Muscle of leg (tissue), 11 donors: ENCODE results near the gene RPS6KA3. TPM values are rescaled to one million over a fixed set of nuclear protein-coding genes. Genes with fewer than 3 reads are reported as not detected.

Experiments
- DNase-seq: peaks from one replicate; pipeline ENCODE4 v3.0.0; 2013
- H3K27ac ChIP-seq: one replicate; pipeline ENCODE4 v1.5.1; 2013; ENCODE audit warnings: mild to moderate bottlenecking, low read length, control low read depth
- H3K27me3 ChIP-seq: one replicate; pipeline ENCODE4 v1.6.1; 2013; ENCODE audit warnings: low read length; ENCODE audit not compliant: control insufficient read depth, insufficient read depth
- H3K36me3 ChIP-seq: one replicate; pipeline ENCODE4 v1.6.1; 2013; ENCODE audit warnings: low read length; ENCODE audit not compliant: control insufficient read depth, insufficient read depth
- H3K4me1 ChIP-seq: one replicate; pipeline ENCODE4 v1.6.1; 2013; ENCODE audit warnings: low read length; ENCODE audit not compliant: control insufficient read depth, insufficient read depth
- H3K4me3 ChIP-seq: one replicate; pipeline ENCODE4 v1.5.1; 2013; ENCODE audit warnings: low read length, control low read depth
- H3K9me3 ChIP-seq: replicated peaks from 2 replicates; pipeline ENCODE4 v1.6.1; 2013; ENCODE audit warnings: low read depth, low read length; ENCODE audit not compliant: control insufficient read depth
- WGBS: methylation state at CpG from one replicate; pipeline ENCODE4 v1.1.5; 2013; ENCODE audit warnings: missing lambda C conversion rate; ENCODE audit not compliant: insufficient coverage; 5-methylcytosine and 5-hydroxymethylcytosine counted together
- polyA plus RNA-seq, 8 donors: library from polyadenylated mRNA; unstranded; fragments of 120-200 nt; gene quantifications; one replicate each; pipeline versions ENCODE4 v1.2.1 to v1.2.3, GENCODE V29; 2013; ENCODE audit warnings: inconsistent platforms in 1 of 8, low replicate concordance in 1 of 8; ENCODE audit not compliant: insufficient read length in 8 of 8, insufficient read depth in 1 of 8
- total RNA-seq: library from RNA; stranded (reverse); fragments of 120-200 nt; gene quantifications from one replicate; pipeline ENCODE4 v1.2.4, GENCODE V29; 2013

RPS6KA3 gene
- total and polyA plus RNA-seq, 9 donors, result 22.9 to 39.0 (median 34.2) TPM

DNA sequence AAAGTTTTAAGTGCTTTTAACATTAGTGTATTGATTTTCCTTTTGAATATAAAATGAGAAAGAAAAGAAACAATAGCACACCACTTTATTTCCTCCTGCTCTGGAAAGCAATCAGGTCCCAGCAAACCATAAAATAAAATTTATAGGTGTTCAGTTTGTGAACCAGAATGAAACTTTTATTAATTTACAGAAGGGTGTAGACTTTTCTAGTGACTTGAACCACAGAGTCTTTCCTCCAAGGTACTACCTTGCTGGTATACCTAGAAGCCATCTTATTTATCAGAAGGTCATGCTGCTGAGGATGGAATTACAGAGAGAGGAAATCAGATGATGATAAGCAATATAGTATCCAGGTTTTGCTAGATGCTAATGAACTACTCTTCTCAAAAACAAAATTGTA, 27.6 kb upstream of the RPS6KA3 start:
- DNase-seq, result no peak
- Histone ChIP-seq H3K9me3 (no peaks in the 10 kb centered on the region), H3K27ac (no peak overlapping the region), H3K4me3 (no peak overlapping the region), H3K27me3 (peaks cover 12% of the 10 kb centered on the region), H3K36me3 (no peaks in the 10 kb centered on the region), H3K4me1 (no peaks in the 10 kb centered on the region)

DNA sequence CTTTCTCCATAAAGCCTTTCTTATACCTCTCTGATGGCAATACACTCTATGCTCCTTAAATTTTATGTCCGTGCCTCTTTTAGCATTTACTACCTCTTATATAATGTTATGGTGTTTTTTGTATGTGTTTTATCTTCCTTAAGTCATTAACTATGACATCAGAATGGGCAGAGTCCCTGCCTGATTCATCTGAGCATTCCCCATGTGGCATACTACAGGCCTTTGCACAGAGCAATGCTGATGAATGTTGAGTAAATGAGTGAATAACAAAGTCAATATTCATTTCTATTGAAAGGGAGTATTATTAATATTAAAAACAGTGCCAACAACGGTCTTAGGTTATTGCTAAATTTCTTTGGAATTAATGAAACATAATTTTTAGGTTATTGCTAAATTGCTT, 18.8 kb upstream of the RPS6KA3 start:
- no CpG with 5 or more reads among the region's 2 CpGs for WGBS

DNA sequence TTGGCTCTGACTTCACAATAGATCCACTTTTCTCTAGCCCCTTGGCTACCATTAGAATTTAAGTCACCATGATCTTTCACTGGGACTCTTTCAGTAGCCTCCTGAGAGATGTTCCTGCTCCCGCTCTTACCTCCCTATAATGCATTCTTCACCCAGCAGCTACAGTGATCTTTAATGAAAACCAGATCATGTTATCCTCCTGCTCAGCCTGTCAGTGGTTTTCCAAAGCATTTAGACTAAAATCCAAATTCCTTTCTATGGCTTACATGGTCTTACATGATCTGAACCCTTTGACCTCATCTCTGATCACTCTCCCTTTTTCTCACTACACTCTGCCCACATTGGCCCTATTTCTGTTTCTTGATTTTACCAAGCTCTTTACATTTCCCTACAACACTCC, 18.3 kb upstream of the RPS6KA3 start:
- H3K27me3 ChIP-seq, result peaks cover 17% of the 10 kb centered on the region
- no peaks in the 10 kb centered on the region for H3K36me3 ChIP-seq
- WGBS, result 54% methylated on average over 1 of the region's 1 CpG
- peaks cover 2% of the 10 kb centered on the region for H3K9me3 ChIP-seq
- no peak overlapping the region for H3K27ac ChIP-seq
- no peak for DNase-seq
- no peaks in the 10 kb centered on the region for H3K4me1 ChIP-seq
- H3K4me3 ChIP-seq, result no peak overlapping the region

More for the DNA sequence above, 18.8 kb upstream of the RPS6KA3 start:
- Histone ChIP-seq H3K27me3 (peaks cover 15% of the 10 kb centered on the region), H3K27ac (no peak overlapping the region), H3K9me3 (peaks cover 2% of the 10 kb centered on the region), H3K36me3 (no peaks in the 10 kb centered on the region), H3K4me1 (no peaks in the 10 kb centered on the region), H3K4me3 (no peak overlapping the region)
- no peak for DNase-seq

DNA sequence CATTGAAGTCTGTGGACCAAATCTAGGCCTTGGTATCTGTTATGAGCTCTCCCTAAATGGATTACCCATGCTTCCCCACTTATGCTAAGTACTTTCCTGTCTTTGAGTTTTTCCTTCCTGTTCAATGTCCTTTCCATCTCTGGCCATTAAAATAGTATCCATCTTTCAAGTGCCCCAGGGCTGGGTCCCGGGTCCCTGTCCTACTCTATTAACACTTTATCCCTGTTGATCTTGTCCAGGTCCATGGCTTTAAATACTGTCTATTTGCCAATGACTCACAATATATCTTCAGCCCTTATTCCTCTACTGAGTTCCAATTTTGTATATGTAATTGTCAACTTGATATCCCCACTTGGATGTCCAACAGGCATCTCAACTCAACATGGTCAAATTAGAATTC, 17.7 kb upstream of the RPS6KA3 start:
- Histone ChIP-seq H3K4me3 (no peak overlapping the region), H3K9me3 (peaks cover 2% of the 10 kb centered on the region), H3K36me3 (no peaks in the 10 kb centered on the region), H3K4me1 (no peaks in the 10 kb centered on the region), H3K27me3 (peaks cover 17% of the 10 kb centered on the region), H3K27ac (no peak overlapping the region)
- DNase-seq, result no peak
- 71% methylated on average over 1 of the region's 1 CpG for WGBS

DNA sequence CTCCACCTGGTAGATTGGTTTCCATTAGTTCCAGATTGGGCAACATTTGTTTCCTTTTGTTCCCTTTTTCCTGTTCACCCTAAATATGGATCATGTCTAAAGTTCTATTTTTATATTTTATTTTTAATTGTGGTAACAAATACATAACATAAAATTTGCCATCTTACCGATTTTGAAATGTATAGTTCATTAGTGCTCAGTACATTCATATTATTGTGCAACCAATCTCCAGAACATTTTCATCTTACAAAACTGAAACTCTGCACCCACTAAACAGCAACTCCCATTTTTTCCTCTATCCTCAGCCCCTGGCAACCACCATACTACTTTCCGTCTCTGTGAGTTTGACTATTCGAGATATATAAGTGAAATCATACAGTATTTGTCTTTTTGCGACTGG, 14.2 kb upstream of the RPS6KA3 start:
- no peaks in the 10 kb centered on the region for H3K4me1 ChIP-seq
- no peaks in the 10 kb centered on the region for H3K36me3 ChIP-seq
- H3K27me3 ChIP-seq, result peaks cover 9% of the 10 kb centered on the region
- no peak overlapping the region for H3K4me3 ChIP-seq
- H3K27ac ChIP-seq, result no peak overlapping the region
- no peak for DNase-seq
- no CpG with 5 or more reads among the region's 4 CpGs for WGBS
- H3K9me3 ChIP-seq, result no peaks in the 10 kb centered on the region

DNA sequence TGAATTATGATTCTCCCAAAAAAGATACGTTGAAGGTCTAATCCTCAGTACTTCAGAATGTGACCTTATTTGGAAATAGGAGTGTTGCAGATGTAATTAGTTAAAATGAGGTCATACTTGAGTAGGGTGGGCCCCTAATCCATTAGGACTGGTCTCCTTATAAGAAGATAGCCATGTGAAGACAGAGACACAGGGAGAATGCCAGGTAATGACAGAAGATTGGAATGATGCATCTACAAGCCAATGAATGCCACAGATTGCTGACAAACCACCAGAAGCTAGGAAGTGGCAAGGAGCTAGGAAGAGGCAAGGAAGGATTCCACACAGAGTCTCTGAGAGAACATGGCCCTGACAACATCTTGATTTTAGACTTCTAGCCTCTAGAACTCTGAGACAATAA, 7.4 kb upstream of the RPS6KA3 start:
- no peaks in the 10 kb centered on the region for H3K9me3 ChIP-seq
- H3K4me1 ChIP-seq, result no peaks in the 10 kb centered on the region
- H3K27ac ChIP-seq, result no peak overlapping the region
- no peak overlapping the region for H3K4me3 ChIP-seq
- no CpG with 5 or more reads among the region's 1 CpG for WGBS
- DNase-seq, result no peak
- peaks cover 6% of the 10 kb centered on the region for H3K27me3 ChIP-seq
- H3K36me3 ChIP-seq, result no peaks in the 10 kb centered on the region

DNA sequence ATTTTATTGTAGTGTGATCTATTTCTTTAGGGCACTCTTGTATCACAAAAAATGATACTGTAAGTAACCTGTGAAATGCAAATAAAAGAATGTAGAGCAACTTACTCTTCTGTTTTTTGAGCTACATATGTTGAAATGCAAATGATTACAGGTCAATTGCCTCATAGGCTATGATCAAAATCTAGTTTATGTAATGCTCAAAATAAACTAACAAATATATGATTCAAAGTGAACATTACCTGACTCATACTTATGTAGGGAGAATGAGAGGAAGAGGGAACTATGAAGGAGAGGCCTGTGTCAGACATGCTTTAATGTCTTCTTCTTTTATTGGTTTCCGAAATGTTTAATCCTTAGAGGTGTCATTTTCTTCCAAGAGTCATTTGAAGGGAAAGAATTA, 5.0 kb upstream of the RPS6KA3 start:
- Histone ChIP-seq H3K4me3 (no peak overlapping the region), H3K27ac (no peak overlapping the region), H3K4me1 (peaks cover 4% of the 10 kb centered on the region), H3K27me3 (peaks cover 26% of the 10 kb centered on the region), H3K36me3 (no peaks in the 10 kb centered on the region), H3K9me3 (no peaks in the 10 kb centered on the region)
- DNase-seq, result no peak
- no CpG with 5 or more reads among the region's 1 CpG for WGBS

DNA sequence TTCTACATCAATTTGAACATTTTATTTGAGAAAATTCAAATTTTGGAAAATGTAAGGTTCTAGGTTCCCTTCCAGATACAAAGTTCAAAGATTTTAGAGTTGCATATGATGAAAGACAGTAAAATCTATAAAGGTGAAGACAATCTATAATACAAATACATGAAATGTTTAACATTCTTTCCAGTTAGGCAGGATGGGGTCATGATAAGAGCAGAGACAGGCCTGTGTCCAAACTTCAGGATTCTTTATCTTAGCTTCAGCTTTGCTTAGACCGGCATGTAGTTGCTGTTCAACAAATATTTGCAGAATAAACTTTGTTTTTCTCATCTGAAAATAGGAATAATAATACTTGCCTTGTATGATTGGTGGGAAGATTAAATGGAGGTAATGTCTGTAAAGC, 4.5 kb upstream of the RPS6KA3 start:
- no peak overlapping the region for H3K4me3 ChIP-seq
- no peak overlapping the region for H3K27ac ChIP-seq
- no peaks in the 10 kb centered on the region for H3K9me3 ChIP-seq
- WGBS, result no CpG with 5 or more reads among the region's 1 CpG
- H3K4me1 ChIP-seq, result peaks cover 4% of the 10 kb centered on the region
- no peaks in the 10 kb centered on the region for H3K36me3 ChIP-seq
- H3K27me3 ChIP-seq, result peaks cover 28% of the 10 kb centered on the region
- DNase-seq, result no peak

DNA sequence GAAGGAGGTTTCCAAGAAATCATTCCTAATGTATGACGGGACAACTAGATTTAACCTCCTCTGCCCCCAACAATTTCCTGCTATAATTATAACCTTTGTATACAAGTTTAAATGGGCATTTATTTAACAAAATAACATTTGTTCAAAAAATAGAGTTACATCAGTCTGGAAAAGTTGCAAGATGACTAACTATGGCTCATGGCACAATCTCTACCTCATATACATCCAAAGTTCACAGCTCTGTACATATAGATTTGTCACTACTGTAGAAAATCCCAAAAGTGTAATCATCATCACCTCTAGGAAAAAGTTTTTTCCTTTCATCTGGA, 3.8 kb upstream of the RPS6KA3 start:
- Histone ChIP-seq H3K4me1 (peaks cover 4% of the 10 kb centered on the region), H3K9me3 (no peaks in the 10 kb centered on the region), H3K4me3 (no peak overlapping the region), H3K27ac (no peak overlapping the region), H3K36me3 (no peaks in the 10 kb centered on the region), H3K27me3 (peaks cover 34% of the 10 kb centered on the region)
- WGBS, result no CpG with 5 or more reads among the region's 1 CpG
- DNase-seq, result no peak

DNA sequence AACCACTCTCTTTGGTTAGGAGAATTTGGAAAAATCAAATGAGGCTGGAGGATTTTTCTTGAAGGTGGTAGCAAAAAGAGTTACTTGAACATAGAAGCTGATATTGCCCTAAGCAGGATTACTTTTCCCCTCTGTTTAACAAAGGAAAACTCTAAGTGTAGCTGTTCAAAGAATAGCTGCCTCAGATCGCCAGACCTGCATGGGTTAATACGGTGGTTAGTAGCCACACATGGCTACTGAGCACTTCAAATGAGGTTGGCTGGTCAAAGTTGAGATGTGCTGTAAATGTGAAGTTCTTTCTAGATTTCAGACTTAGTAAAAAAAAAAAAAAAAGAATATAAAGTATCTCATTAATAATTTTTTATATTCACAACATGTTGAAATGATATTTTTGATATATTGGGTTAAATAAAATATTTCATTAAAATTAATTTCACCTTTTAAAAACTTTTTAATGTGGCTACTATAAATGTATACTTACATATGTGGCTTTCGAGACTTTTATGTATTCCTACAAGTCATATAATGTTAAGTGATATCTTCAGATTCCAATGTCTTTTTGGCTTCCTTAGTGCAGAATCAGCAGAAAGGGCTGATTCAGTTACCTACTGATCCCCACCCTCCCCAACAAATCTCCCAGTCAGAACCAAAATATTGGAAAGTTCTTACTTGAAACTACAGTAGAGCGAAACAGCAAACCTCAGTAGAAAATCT, 3.3 kb upstream of the RPS6KA3 start:
- Histone ChIP-seq H3K27me3 (peaks cover 39% of the 10 kb centered on the region), H3K4me3 (no peak overlapping the region), H3K36me3 (no peaks in the 10 kb centered on the region), H3K9me3 (no peaks in the 10 kb centered on the region), H3K4me1 (peaks cover 4% of the 10 kb centered on the region), H3K27ac (no peak overlapping the region)
- no CpG with 5 or more reads among the region's 4 CpGs for WGBS
- DNase-seq, result no peak
